Mesenchymal stem cell (in vitro differentiated cells and primary cell): Measurements from ENCODE around the gene RAB11FIP4.

Experiments used
- DNase-seq: peaks from one replicate; pipeline ENCODE4 v3.0.0-alpha.2; 2013
- H2AFZ ChIP-seq: one replicate; pipeline ENCODE4 v1.6.1; 2013; ENCODE audit warnings: low read depth, mild to moderate bottlenecking, control low read depth, inconsistent platforms, low read length, moderate library complexity
- H2AK5ac ChIP-seq: 2 replicates; pipeline ENCODE4 v1.6.1; 2013; ENCODE audit warnings: low read length, moderate library complexity, mild to moderate bottlenecking, inconsistent platforms; ENCODE audit not compliant: severe bottlenecking
- H2BK120ac ChIP-seq: one replicate; pipeline ENCODE4 v1.6.1; 2013; ENCODE audit warnings: low read depth, mild to moderate bottlenecking, inconsistent platforms, low read length, moderate library complexity
- H2BK12ac ChIP-seq, 2 experiments: one replicate each; pipeline ENCODE4 v1.6.1; 2013; ENCODE audit warnings: inconsistent platforms in 2 of 2, low read length in 2 of 2, mild to moderate bottlenecking in 2 of 2, moderate library complexity in 2 of 2, control low read depth in 1 of 2
- H2BK15ac ChIP-seq: one replicate; pipeline ENCODE4 v1.6.1; 2013; ENCODE audit warnings: mild to moderate bottlenecking, low read depth, inconsistent platforms; ENCODE audit not compliant: poor library complexity, severe bottlenecking
- H2BK5ac ChIP-seq: 2 replicates; pipeline ENCODE4 v1.6.1; 2013; ENCODE audit warnings: low read depth, mild to moderate bottlenecking, low read length, control low read depth, inconsistent platforms; ENCODE audit not compliant: poor library complexity, severe bottlenecking
- H3K14ac ChIP-seq, 2 experiments: one replicate each; pipeline ENCODE4 v1.6.1; 2013; ENCODE audit warnings: inconsistent platforms in 2 of 2, low read length in 2 of 2, control low read depth in 1 of 2, mild to moderate bottlenecking in 1 of 2, moderate library complexity in 1 of 2
- H3K18ac ChIP-seq, 2 experiments: one replicate each; pipeline ENCODE4 v1.6.1; 2013; ENCODE audit warnings: inconsistent platforms in 2 of 2, low read length in 2 of 2, control low read depth in 1 of 2, low read depth in 1 of 2, mild to moderate bottlenecking in 1 of 2
- H3K23ac ChIP-seq, 2 experiments: one replicate each; pipeline ENCODE4 v1.6.1; 2013; ENCODE audit warnings: inconsistent platforms in 2 of 2, low read length in 2 of 2, mild to moderate bottlenecking in 2 of 2, moderate library complexity in 2 of 2, control low read depth in 1 of 2
- H3K27ac ChIP-seq: 2 replicates; pipeline ENCODE4 v1.5.1; 2013; ENCODE audit warnings: mild to moderate bottlenecking, moderate library complexity, low read length, control low read depth, inconsistent platforms; ENCODE audit not compliant: poor library complexity, severe bottlenecking
- H3K27me3 ChIP-seq, 2 experiments: 2 replicates each; pipeline versions ENCODE4 v1.6.1 to v1.7.0; 2013; ENCODE audit warnings: low read length in 2 of 2, mild to moderate bottlenecking in 2 of 2, moderate library complexity in 2 of 2, control low read depth in 1 of 2, inconsistent platforms in 1 of 2; ENCODE audit not compliant: control insufficient read depth in 1 of 2, insufficient read depth in 1 of 2
- H3K36me3 ChIP-seq, 2 experiments: 2 replicates each; pipeline versions ENCODE4 v1.6.1 to v1.7.0; 2013; ENCODE audit warnings: low read length in 2 of 2, control low read depth in 1 of 2, inconsistent platforms in 1 of 2, low read depth in 1 of 2, mild to moderate bottlenecking in 1 of 2; ENCODE audit not compliant: insufficient read depth in 2 of 2, control insufficient read depth in 1 of 2
- H3K4ac ChIP-seq, 2 experiments: one replicate each; pipeline ENCODE4 v1.6.1; 2013; ENCODE audit warnings: inconsistent platforms in 2 of 2, low read length in 2 of 2, mild to moderate bottlenecking in 2 of 2, moderate library complexity in 2 of 2, control low read depth in 1 of 2, low read depth in 1 of 2
- H3K4me1 ChIP-seq: 2 replicates; pipeline ENCODE4 v1.6.1; 2013; ENCODE audit warnings: low read depth, low read length, control low read depth; ENCODE audit not compliant: control insufficient read depth, insufficient read depth
- H3K4me2 ChIP-seq: 2 replicates; pipeline ENCODE4 v1.6.1; 2013; ENCODE audit warnings: low read length, mild to moderate bottlenecking, inconsistent platforms; ENCODE audit not compliant: poor library complexity, severe bottlenecking
- H3K4me3 ChIP-seq, 2 experiments: 2 replicates each; pipeline versions ENCODE4 v1.5.1 to v1.7.0; 2013; ENCODE audit warnings: low read length in 2 of 2, mild to moderate bottlenecking in 2 of 2, control low read depth in 1 of 2, low read depth in 1 of 2; ENCODE audit not compliant: insufficient read depth in 1 of 2
- H3K79me1 ChIP-seq: replicated peaks from 2 replicates; pipeline ENCODE4 v1.6.1; 2013; ENCODE audit warnings: mild to moderate bottlenecking, control low read depth, low read length, inconsistent platforms; ENCODE audit not compliant: poor library complexity, severe bottlenecking
- H3K9ac ChIP-seq: 2 replicates; pipeline ENCODE4 v1.7.0; 2013; ENCODE audit warnings: mild to moderate bottlenecking, low read length, moderate library complexity
- H3K9me3 ChIP-seq: 2 replicates; pipeline ENCODE4 v1.7.0; 2013; ENCODE audit warnings: mild to moderate bottlenecking, low read length; ENCODE audit not compliant: control insufficient read depth
- H4K8ac ChIP-seq: one replicate; pipeline ENCODE4 v1.6.1; 2013; ENCODE audit warnings: inconsistent platforms, mild to moderate bottlenecking, low read length, moderate library complexity
- H4K91ac ChIP-seq: one replicate; pipeline ENCODE4 v1.6.1; 2013; ENCODE audit warnings: mild to moderate bottlenecking, low read length, inconsistent platforms
- WGBS: methylation state at CpG from one replicate; pipeline ENCODE4 v1.1.7; 2013; ENCODE audit warnings: mixed read lengths; 5-methylcytosine and 5-hydroxymethylcytosine counted together

Gene RAB11FIP4

GRCh38 chr17:31510308-31511194 lies 119.1 kb downstream of the RAB11FIP4 start:
- Histone ChIP-seq H2BK12ac (no peak overlapping the region), H4K91ac (no peak overlapping the region), H3K9ac (no peak overlapping the region), H3K4me3 (no peak overlapping the region), H3K23ac (no peak overlapping the region), H4K8ac (no peak overlapping the region), H3K4ac (no peak overlapping the region), H3K4me2 (no peak overlapping the region), H3K36me3 (no peaks in the 10 kb centered on the region), H2AK5ac (no peak overlapping the region), H3K18ac (no peak overlapping the region), H3K14ac (peak overlapping the region in 1 of 2 experiments; percentile 90), H2BK15ac (no peak overlapping the region), H3K27me3 (peaks cover 30 to 37% of the 10 kb centered on the region in 2 experiments), H3K4me1 (no peaks in the 10 kb centered on the region), H3K27ac (no peak overlapping the region), H2BK5ac (no peak overlapping the region), H2BK120ac (no peak overlapping the region), H3K9me3 (no peaks in the 10 kb centered on the region), H3K79me1 (no peaks in the 10 kb centered on the region), H2AFZ (no peak overlapping the region)
- WGBS: 89% methylated on average over 14 of the region's 14 CpGs
- no peak for DNase-seq

- Histone ChIP-seq H2BK12ac (no peak overlapping the region), H3K36me3 (no peaks in the 10 kb centered on the region), H3K4me2 (no peak overlapping the region), H2AFZ (no peak overlapping the region), H3K23ac (peak overlapping the region in 1 of 2 experiments; percentile 18), H3K4me1 (no peaks in the 10 kb centered on the region), H4K8ac (no peak overlapping the region), H3K18ac (no peak overlapping the region), H3K9me3 (no peaks in the 10 kb centered on the region), H2BK15ac (no peak overlapping the region), H3K79me1 (no peaks in the 10 kb centered on the region), H3K9ac (no peak overlapping the region), H3K4me3 (no peak overlapping the region), H3K27ac (no peak overlapping the region), H3K4ac (no peak overlapping the region), H3K27me3 (peaks cover 30 to 40% of the 10 kb centered on the region in 2 experiments), H2BK120ac (no peak overlapping the region), H2BK5ac (no peak overlapping the region), H2AK5ac (no peak overlapping the region), H4K91ac (no peak overlapping the region), H3K14ac (peak overlapping the region in 1 of 2 experiments; percentile 72)
- DNase-seq: no peak
- WGBS: 95% methylated on average over 9 of the region's 9 CpGs
These were observed 119.7 kb downstream of the RAB11FIP4 start for GRCh38 chr17:31511195-31511578.

- Histone ChIP-seq H3K4me2 (no peak overlapping the region), H2AK5ac (no peak overlapping the region), H3K27ac (no peak overlapping the region), H3K4ac (no peak overlapping the region), H3K36me3 (no peaks in the 10 kb centered on the region), H3K4me3 (no peak overlapping the region), H3K9ac (no peak overlapping the region), H3K4me1 (no peaks in the 10 kb centered on the region), H4K8ac (no peak overlapping the region), H3K14ac (peak overlapping the region in 1 of 2 experiments; percentile 55), H3K27me3 (peaks cover 30 to 41% of the 10 kb centered on the region in 2 experiments), H3K9me3 (no peaks in the 10 kb centered on the region), H2BK5ac (no peak overlapping the region), H2BK15ac (no peak overlapping the region), H3K79me1 (no peaks in the 10 kb centered on the region), H4K91ac (no peak overlapping the region), H2BK120ac (no peak overlapping the region), H2AFZ (no peak overlapping the region), H3K23ac (no peak overlapping the region), H2BK12ac (no peak overlapping the region), H3K18ac (no peak overlapping the region)
- no peak for DNase-seq
- WGBS: 79% methylated on average over 9 of the region's 9 CpGs
These were observed 120.1 kb downstream of the RAB11FIP4 start for GRCh38 chr17:31511580-31511979.

GRCh38 chr17:31512104-31512740 lies 120.7 kb downstream of the RAB11FIP4 start:
- 94% methylated on average over 15 of the region's 15 CpGs for WGBS
- H3K4ac ChIP-seq: no peak overlapping the region
- no peak overlapping the region for H2AFZ ChIP-seq

More at GRCh38 chr17:31512104-31512740, 120.7 kb downstream of the RAB11FIP4 start:
- H3K79me1 ChIP-seq: no peaks in the 10 kb centered on the region
- no peak overlapping the region for H4K8ac ChIP-seq
- H3K4me3 ChIP-seq: no peak overlapping the region
- H3K27ac ChIP-seq: no peak overlapping the region
- H2BK12ac ChIP-seq: no peak overlapping the region
- no peak overlapping the region for H2AK5ac ChIP-seq
- no peaks in the 10 kb centered on the region for H3K9me3 ChIP-seq
- H3K9ac ChIP-seq: no peak overlapping the region
- no peak for DNase-seq
- H3K4me1 ChIP-seq: no peaks in the 10 kb centered on the region
- H3K18ac ChIP-seq: no peak overlapping the region
- no peak overlapping the region for H2BK5ac ChIP-seq
- no peak overlapping the region for H3K23ac ChIP-seq
- H4K91ac ChIP-seq: no peak overlapping the region
- no peak overlapping the region for H2BK120ac ChIP-seq
- H3K36me3 ChIP-seq: no peaks in the 10 kb centered on the region
- H3K4me2 ChIP-seq: no peak overlapping the region
- no peak overlapping the region for H2BK15ac ChIP-seq
- H3K14ac ChIP-seq: no peak overlapping the region
- peaks cover 31 to 42% of the 10 kb centered on the region in 2 experiments for H3K27me3 ChIP-seq
